ENCODE measurements around the gene PDSS2. TPM values are rescaled to one million over a fixed set of nuclear protein-coding genes. Genes with fewer than 3 reads are reported as not detected.

The PDSS2 gene
- total RNA-seq, 1 experiment from 2014 or later, result 10.2 TPM

DNA sequence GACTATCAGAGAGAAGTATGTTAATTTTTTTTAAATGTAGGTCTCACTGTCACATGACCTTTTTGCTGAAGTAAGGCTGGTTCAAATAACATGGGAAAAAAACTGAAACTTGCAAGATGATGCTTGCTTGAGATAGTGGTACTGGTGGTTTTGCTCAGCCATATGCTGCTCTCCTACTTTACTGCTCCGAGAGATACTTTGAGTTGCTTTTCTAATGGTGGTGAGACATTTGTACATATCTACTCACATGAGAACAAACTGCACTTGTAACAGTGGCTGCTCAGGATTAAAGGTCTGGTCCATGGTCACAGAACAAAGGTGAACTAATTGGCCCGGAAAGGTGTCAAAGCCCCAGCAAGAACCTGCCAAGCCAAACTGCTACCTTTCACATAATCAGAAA lies 237.8 kb downstream of the PDSS2 start:
- no TSS peak for BruUV-seq (replicated peaks)
- DNase-seq (ENCODE audit: unreplicated experiment), result no peak
- H3K27me3 Mint-ChIP-seq (ENCODE audit: insufficient read depth, unreplicated experiment), result no peaks in the 10 kb centered on the region
- no peaks in the 10 kb centered on the region for H3K9me3 Mint-ChIP-seq (ENCODE audit: unreplicated experiment)
- H3K36me3 Mint-ChIP-seq (ENCODE audit: insufficient read depth, unreplicated experiment), result no peaks in the 10 kb centered on the region
- ChIA-PET POLR2A (no interaction called here), CTCF (no interaction called here)
- TF ChIP-seq, protein P1, sequence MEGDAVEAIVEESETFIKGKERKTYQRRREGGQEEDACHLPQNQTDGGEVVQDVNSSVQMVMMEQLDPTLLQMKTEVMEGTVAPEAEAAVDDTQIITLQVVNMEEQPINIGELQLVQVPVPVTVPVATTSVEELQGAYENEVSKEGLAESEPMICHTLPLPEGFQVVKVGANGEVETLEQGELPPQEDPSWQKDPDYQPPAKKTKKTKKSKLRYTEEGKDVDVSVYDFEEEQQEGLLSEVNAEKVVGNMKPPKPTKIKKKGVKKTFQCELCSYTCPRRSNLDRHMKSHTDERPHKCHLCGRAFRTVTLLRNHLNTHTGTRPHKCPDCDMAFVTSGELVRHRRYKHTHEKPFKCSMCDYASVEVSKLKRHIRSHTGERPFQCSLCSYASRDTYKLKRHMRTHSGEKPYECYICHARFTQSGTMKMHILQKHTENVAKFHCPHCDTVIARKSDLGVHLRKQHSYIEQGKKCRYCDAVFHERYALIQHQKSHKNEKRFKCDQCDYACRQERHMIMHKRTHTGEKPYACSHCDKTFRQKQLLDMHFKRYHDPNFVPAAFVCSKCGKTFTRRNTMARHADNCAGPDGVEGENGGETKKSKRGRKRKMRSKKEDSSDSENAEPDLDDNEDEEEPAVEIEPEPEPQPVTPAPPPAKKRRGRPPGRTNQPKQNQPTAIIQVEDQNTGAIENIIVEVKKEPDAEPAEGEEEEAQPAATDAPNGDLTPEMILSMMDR (IDR thresholded peaks at IDR 0.05; ENCODE audit: unreplicated experiment), result no peak
- no peak overlapping the region for H3K4me3 Mint-ChIP-seq (ENCODE audit: unreplicated experiment)
- no peaks in the 10 kb centered on the region for H3K4me1 Mint-ChIP-seq (ENCODE audit: insufficient read depth, unreplicated experiment)
- intact Hi-C loops (cut with micrococcal nuclease), result no loop called here
- H3K27ac Mint-ChIP-seq (ENCODE audit: low read depth, unreplicated experiment), result no peak overlapping the region

DNA sequence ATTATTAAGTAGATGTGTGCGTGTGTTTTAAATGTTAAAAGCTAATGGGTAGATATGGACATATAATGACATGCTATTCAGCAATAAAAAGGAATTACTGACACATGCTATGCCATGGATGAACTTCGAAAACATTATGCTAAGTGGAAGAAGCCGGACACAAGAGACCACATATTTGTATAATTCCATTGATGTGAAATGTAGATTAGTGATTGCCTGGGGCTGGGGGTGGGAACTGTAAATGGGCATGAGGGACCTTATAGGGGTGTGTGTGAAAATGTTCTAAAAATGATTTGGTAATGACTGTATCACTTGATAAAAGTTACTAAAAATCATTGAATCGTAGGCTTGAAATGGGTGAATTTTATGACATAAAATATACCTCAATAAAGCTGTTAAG lies 239.5 kb downstream of the PDSS2 start:
- no TSS peak for BruUV-seq (replicated peaks)
- ChIA-PET CTCF (interaction anchor here (0.5 to 1.0 kb wide), 2 partner anchors 21 to 41 kb away, joined by 3 to 5 read pairs; no protein-coding TSS in a partner anchor), POLR2A (interaction anchor here (0.6 kb wide), 1 partner anchor 27 kb away, joined by 3 read pairs; no protein-coding TSS in a partner anchor)
- DNase-seq (ENCODE audit: unreplicated experiment), result no peak
- Mint-ChIP-seq H3K36me3 (ENCODE audit: insufficient read depth, unreplicated experiment) (no peaks in the 10 kb centered on the region), H3K4me1 (ENCODE audit: insufficient read depth, unreplicated experiment) (no peaks in the 10 kb centered on the region), H3K27ac (ENCODE audit: low read depth, unreplicated experiment) (no peak overlapping the region), H3K4me3 (ENCODE audit: unreplicated experiment) (no peak overlapping the region), H3K9me3 (ENCODE audit: unreplicated experiment) (no peaks in the 10 kb centered on the region), H3K27me3 (ENCODE audit: insufficient read depth, unreplicated experiment) (no peaks in the 10 kb centered on the region)
- intact Hi-C loops (cut with micrococcal nuclease), result no loop called here
- TF ChIP-seq, protein P1 (IDR thresholded peaks at IDR 0.05; ENCODE audit: unreplicated experiment), result no peak

DNA sequence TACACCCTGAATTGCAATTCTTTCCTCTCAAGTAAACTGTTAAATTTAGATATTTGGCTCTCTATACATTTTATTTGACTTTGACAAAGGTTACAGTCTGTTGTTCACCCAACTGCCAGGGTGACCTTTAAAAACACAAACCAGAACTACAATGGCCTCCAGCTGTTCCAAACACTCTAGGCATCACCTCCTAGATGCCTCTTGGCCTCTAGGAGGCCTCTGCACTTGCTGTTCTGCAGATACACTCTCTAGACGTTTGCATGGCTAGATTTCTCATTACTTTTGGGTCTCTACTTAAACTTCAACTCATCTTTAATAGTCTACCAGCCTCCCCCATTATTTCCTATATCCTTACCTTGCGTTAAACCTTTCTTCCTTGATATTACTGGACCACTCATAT lies 241.2 kb downstream of the PDSS2 start:
- intact Hi-C loops (cut with micrococcal nuclease), result no loop called here
- TF ChIP-seq, protein P1 (IDR thresholded peaks at IDR 0.05; ENCODE audit: unreplicated experiment), result no peak

DNA sequence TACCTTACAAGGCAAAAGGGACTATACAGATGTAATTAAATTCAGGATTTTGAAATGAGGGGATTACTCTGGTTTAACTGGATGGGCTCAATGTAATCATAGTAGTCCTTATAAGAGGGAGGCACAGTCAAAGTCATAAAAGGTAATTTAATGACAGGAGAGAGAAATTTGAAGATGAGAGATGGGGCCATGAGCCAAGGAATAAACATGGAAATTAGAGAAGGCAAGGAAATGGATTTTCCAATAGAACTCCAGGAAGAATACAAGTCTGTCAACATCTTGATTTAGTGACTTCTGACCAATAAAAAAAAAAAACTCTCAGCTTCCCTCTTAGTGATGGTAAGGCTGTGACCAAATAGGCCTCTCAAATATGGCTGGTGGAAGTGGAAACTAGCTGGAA lies 242.1 kb downstream of the PDSS2 start:
- TF ChIP-seq, protein P1 (IDR thresholded peaks at IDR 0.05; ENCODE audit: unreplicated experiment), result no peak
- intact Hi-C loops (cut with micrococcal nuclease), result no loop called here
- BruUV-seq (replicated peaks), result no TSS peak
- Mint-ChIP-seq H3K27ac (ENCODE audit: low read depth, unreplicated experiment) (no peak overlapping the region), H3K9me3 (ENCODE audit: unreplicated experiment) (no peaks in the 10 kb centered on the region), H3K36me3 (ENCODE audit: insufficient read depth, unreplicated experiment) (no peaks in the 10 kb centered on the region), H3K4me3 (ENCODE audit: unreplicated experiment) (no peak overlapping the region), H3K4me1 (ENCODE audit: insufficient read depth, unreplicated experiment) (peaks cover under 1% of the 10 kb centered on the region), H3K27me3 (ENCODE audit: insufficient read depth, unreplicated experiment) (no peaks in the 10 kb centered on the region)
- no peak for DNase-seq (ENCODE audit: unreplicated experiment)
- POLR2A ChIA-PET, result no interaction called here
- CTCF ChIA-PET, result no interaction called here

More for the DNA sequence above, 241.2 kb downstream of the PDSS2 start:
- Mint-ChIP-seq H3K9me3 (ENCODE audit: unreplicated experiment) (no peaks in the 10 kb centered on the region), H3K4me3 (ENCODE audit: unreplicated experiment) (no peak overlapping the region), H3K27me3 (ENCODE audit: insufficient read depth, unreplicated experiment) (no peaks in the 10 kb centered on the region), H3K27ac (ENCODE audit: low read depth, unreplicated experiment) (no peak overlapping the region), H3K36me3 (ENCODE audit: insufficient read depth, unreplicated experiment) (no peaks in the 10 kb centered on the region), H3K4me1 (ENCODE audit: insufficient read depth, unreplicated experiment) (no peaks in the 10 kb centered on the region)
- BruUV-seq (replicated peaks), result no TSS peak
- POLR2A ChIA-PET, result no interaction called here
- CTCF ChIA-PET, result no interaction called here
- no peak for DNase-seq (ENCODE audit: unreplicated experiment)
